K562 (cell line): ENCODE data around the gene RAB3C. TPM values are rescaled to one million over a fixed set of nuclear protein-coding genes. Genes with fewer than 3 reads are reported as not detected.
"Not testable (repeated sequence)": the region's sequence is repeated elsewhere in the genome, so short reads cannot be mapped to it uniquely, and the experiment has no call there.

ENCODE experiments used
- ATAC-seq: fragments of 200-7000 bp; cut with Tn5 transposase; 3 replicates; pipeline ENCODE4 v1.9.1; 2020; ENCODE audit warnings: moderate library complexity
- BruUV-seq: library from RNA; stranded (reverse); fragments of 400-500 nt; replicated peaks from 2 replicates; lab custom pipeline; 2021; lab: Mats Ljungman, UMichigan
- CTCF ChIA-PET: fragments of 300-600 bp; formaldehyde crosslinking; extraction: SDS; loops from one replicate; lab custom pipeline; 2021; ENCODE audit warnings: low intra/inter-chr PET ratio; lab: Yijun Ruan, JAX
- POLR2A ChIA-PET: fragments of 300-600, 350-650 bp; sonication (Branson Sonifier 250); formaldehyde crosslinking; extraction: SDS; loops from one replicate; lab custom pipeline; 2021; ENCODE audit warnings: antibody characterized with exemption, inconsistent platforms; lab: Yijun Ruan, JAX
- DNase-seq, 4 experiments: peaks; one replicate each; pipeline versions ENCODE4 v3.0.0 to v3.0.0-alpha.2; 2011 to 2018; ENCODE audit warnings: low spot score in 3 of 4, mixed read lengths in 3 of 4; ENCODE audit errors: extremely low read depth in 1 of 4
- FAIRE-seq: peaks from 2 replicates; lab custom pipeline; 2011; peaks lifted over from hg19 to GRCh38; lab: Jason Lieb, UNC
- H2AFZ ChIP-seq: 2 replicates; pipeline ENCODE4 v1.6.0; 2011; ENCODE audit warnings: low read depth, low read length, control low read depth, inconsistent platforms
- H3K27ac ChIP-seq: fragments of 200-600 bp; 3 replicates; pipeline ENCODE4 v1.8.0; 2011; ENCODE audit warnings: low read depth, mild to moderate bottlenecking, control low read depth, inconsistent platforms, low read length, moderate library complexity, mixed read lengths; ENCODE audit errors: extremely low read depth
- H3K27me3 ChIP-seq, 2 experiments: fragments of 300-600 bp in 1 of 2; 2 replicates in 1 of 2; 3 replicates in 1 of 2; pipeline versions ENCODE4 v1.6.0 to v1.8.0; 2011; ENCODE audit warnings: inconsistent platforms in 2 of 2, low read length in 2 of 2, mild to moderate bottlenecking in 1 of 2, mixed read lengths in 1 of 2, moderate library complexity in 1 of 2; ENCODE audit not compliant: control insufficient read depth in 2 of 2, insufficient read depth in 2 of 2
- H3K36me3 ChIP-seq: fragments of 300-600 bp; 3 replicates; pipeline ENCODE4 v1.8.0; 2011; ENCODE audit warnings: mild to moderate bottlenecking, low read length, inconsistent platforms; ENCODE audit not compliant: control insufficient read depth, insufficient read depth
- H3K4me1 ChIP-seq, 2 experiments: fragments of 200-600 bp in 1 of 2; replicated peaks in 1 of 2; 2 replicates in 1 of 2; 3 replicates in 1 of 2; pipeline versions ENCODE4 v1.5.1 to v1.8.0; 2011; ENCODE audit warnings: inconsistent platforms in 2 of 2, low read length in 2 of 2, mild to moderate bottlenecking in 1 of 2, mixed read lengths in 1 of 2, moderate library complexity in 1 of 2; ENCODE audit not compliant: control insufficient read depth in 2 of 2, insufficient read depth in 2 of 2
- H3K4me2 ChIP-seq: 2 replicates; pipeline ENCODE4 v1.6.1; 2011; ENCODE audit warnings: low read length, control low read depth, inconsistent platforms, mixed read lengths; ENCODE audit not compliant: insufficient read depth
- H3K4me3 ChIP-seq: fragments of 200-600 bp; sonication (generic), shearing (Covaris generic); 2 replicates; pipeline ENCODE4 v1.5.1; 2016; ENCODE audit warnings: control low read depth, inconsistent platforms
- H3K79me2 ChIP-seq: fragments of 200-600 bp; 3 replicates; pipeline ENCODE4 v1.8.0; 2011; ENCODE audit warnings: low read length, inconsistent platforms; ENCODE audit not compliant: control insufficient read depth, insufficient read depth
- H3K9ac ChIP-seq, 2 experiments: 2 replicates each; pipeline versions ENCODE4 v1.6.0 to v1.6.1; 2011; ENCODE audit warnings: low read depth in 2 of 2, low read length in 2 of 2, control low read depth in 1 of 2, inconsistent platforms in 1 of 2, mild to moderate bottlenecking in 1 of 2, mixed read lengths in 1 of 2; ENCODE audit not compliant: insufficient read depth in 1 of 2
- H3K9me1 ChIP-seq: one replicate; pipeline ENCODE4 v1.6.0; 2011; ENCODE audit warnings: inconsistent platforms, mild to moderate bottlenecking, low read length, moderate library complexity; ENCODE audit not compliant: control insufficient read depth, insufficient read depth
- H3K9me3 ChIP-seq: replicated peaks from 2 replicates; pipeline ENCODE4 v1.5.1; 2011; ENCODE audit warnings: low read depth, low read length, inconsistent platforms; ENCODE audit not compliant: control insufficient read depth, insufficient read depth
- H4K20me1 ChIP-seq: replicated peaks from 2 replicates; pipeline ENCODE4 v1.6.1; 2011; ENCODE audit warnings: low read length, inconsistent platforms, mixed read lengths; ENCODE audit not compliant: control insufficient read depth, insufficient read depth
- ATF3 ChIP-seq, 2 experiments: fragments of 450-650 bp in 1 of 2; sonication (generic) in 1 of 2; formaldehyde crosslinking in 1 of 2; IDR thresholded peaks in 1 of 2; conservative IDR thresholded peaks in 1 of 2; 2 replicates each; pipeline versions ENCODE4 v1.6.1 to v1.8.1; 2016 to 2023; ENCODE audit warnings: mild to moderate bottlenecking in 2 of 2, moderate library complexity in 2 of 2, inconsistent platforms in 1 of 2, missing genetic modification reagents in 1 of 2
- CEBPG ChIP-seq, 3 experiments: fragments of 200-800 bp in 1 of 3; sonication (Bioruptor generic) in 1 of 3; sonication (generic) in 1 of 3; formaldehyde crosslinking in 1 of 3; IDR thresholded peaks in 2 of 3; conservative IDR thresholded peaks in 1 of 3; 2 replicates each; pipeline versions ENCODE4 v1.6.1 to v1.8.0; 2016 to 2022; ENCODE audit warnings: missing compliant biosample characterization in 2 of 3, missing genetic modification characterization in 2 of 3, mild to moderate bottlenecking in 1 of 3, missing genetic modification reagents in 1 of 3
- GTF3C2 ChIP-seq: IDR thresholded peaks from 3 replicates; pipeline ENCODE4 v1.6.1; 2011; ENCODE audit warnings: borderline replicate concordance, mild to moderate bottlenecking, moderate library complexity; ENCODE audit not compliant: insufficient read length; ENCODE audit errors: extremely low read depth
- WGBS: fragments of 100-300 bp; shearing (Covaris generic); methylation state at CpG from one replicate; pipeline ENCODE4 v1.1.6; 2016; ENCODE audit warnings: low coverage, mixed read lengths; ENCODE audit not compliant: insufficient coverage; ENCODE audit errors: missing lambda C conversion rate; 5-methylcytosine and 5-hydroxymethylcytosine counted together
- in situ Hi-C: fragments of 300-500 bp; cut with MboI; formaldehyde crosslinking; loops from 4 replicates; pipeline ENCODE4 v1.15.0; 2018; ENCODE audit warnings: inconsistent platforms, mixed read lengths
- intact Hi-C: fragments of 100-400 bp; cut with micrococcal nuclease; formaldehyde crosslinking; loops from 2 replicates; pipeline ENCODE4 v1.14.2; 2022
- polyA plus RNA-seq, 8 experiments: library from polyadenylated mRNA; depleted of rRNA in 4 of 8; stranded (reverse) in 5 of 8; unstranded in 3 of 8; fragments of >200 nt; fragmentation: Nextera tagmentation in 2 of 8; fragmentation: Illumina TruSeq in 1 of 8; extraction: Ambion mirVana in 2 of 8; extraction: Trizol in 1 of 8; gene quantifications; 2 replicates each; pipeline versions ENCODE4 v1.2.1 to v1.2.3, GENCODE V29; 2011 to 2014; ENCODE audit warnings: inconsistent platforms in 1 of 8, missing spikeins in 1 of 8
- total RNA-seq, 7 experiments: library from RNA; depleted of rRNA in 6 of 7; stranded (reverse); fragments of >200 nt in 6 of 7; fragmentation: Illumina TruSeq in 2 of 7; extraction: Trizol in 2 of 7; gene quantifications; 2 replicates each; pipeline versions ENCODE4 v1.2.1 to v1.2.3, GENCODE V29; 2011 to 2021; ENCODE audit warnings: low replicate concordance in 1 of 7

Gene RAB3C
- total and polyA plus RNA-seq, 9 of the 15 experiments (the other 6 are each of a cell fraction or from before 2014, with no cell fraction given) = not detected

GRCh38 chr5:58551492-58551891 is 31.4 kb upstream of the RAB3C start:
- ChIA-PET CTCF (no interaction called here), POLR2A (no interaction called here)
- ATAC-seq (no peak), DNase-seq (no peak), FAIRE-seq (no peak)
- Histone ChIP-seq H2AFZ (no peak overlapping the region), H3K9me1 (no peaks in the 10 kb centered on the region), H3K9me3 (no peaks in the 10 kb centered on the region), H3K79me2 (no peaks in the 10 kb centered on the region), H3K4me2 (no peak overlapping the region), H3K4me1 (no peaks in the 10 kb centered on the region), H3K27me3 (no peaks in the 10 kb centered on the region), H3K9ac (no peak overlapping the region), H4K20me1 (no peaks in the 10 kb centered on the region), H3K27ac (no peak overlapping the region), H3K4me3 (no peak overlapping the region), H3K36me3 (no peaks in the 10 kb centered on the region)
- WGBS = 0% methylated on average over 1 of the region's 1 CpG
- no peak for TF ChIP-seq GTF3C2
- TF ChIP-seq ATF3 (IDR thresholded peaks at IDR 0.05) = peak; percentile 47; the same call in 1 of the 2 replicates
- TF ChIP-seq ATF3 (CRISPR knock-in tag; conservative IDR thresholded peaks at IDR 0.05) = no peak
- TF ChIP-seq CEBPG (CRISPR knock-in tag; IDR thresholded peaks at IDR 0.05) = no peak
- peak in 1 of 2 experiments; percentile 30; a peak in 1 of 4 replicates for TF ChIP-seq CEBPG (tag; conservative IDR thresholded peaks at IDR 0.05 in 1 of 2, IDR thresholded peaks at IDR 0.05 in 1 of 2)
- no TSS peak for BruUV-seq
- in situ Hi-C loops (no loop called here), intact Hi-C loops (no loop called here)

GRCh38 chr5:58557665-58558338 is 25.1 kb upstream of the RAB3C start:
- H3K4me3 ChIP-seq, H3K4me1 ChIP-seq, H3K36me3 ChIP-seq, H3K27me3 ChIP-seq, CTCF ChIA-PET, H3K79me2 ChIP-seq, H3K9me1 ChIP-seq, FAIRE-seq, intact Hi-C loops, H3K27ac ChIP-seq, H4K20me1 ChIP-seq, ATAC-seq, BruUV-seq, H3K4me2 ChIP-seq, H3K9ac ChIP-seq, DNase-seq, H3K9me3 ChIP-seq, in situ Hi-C loops, H2AFZ ChIP-seq: not testable (repeated sequence)
- POLR2A ChIA-PET = interaction anchor here (0.6 kb wide), 1 partner anchor 14 kb away, joined by 3 read pairs; no protein-coding TSS in a partner anchor
- under 1% methylated on average over 30 of the region's 32 CpGs for WGBS
